GM10847 (cell line): ENCODE measurements around the gene IL36B.

ENCODE experiments used
- POLR2A ChIP-seq: IDR thresholded peaks from 2 replicates; pipeline ENCODE4 v1.6.1; 2011; ENCODE audit not compliant: insufficient read length; ENCODE audit errors: extremely low read depth

Gene IL36B

GRCh38 chr2:113077921-113078320, 25.3 kb upstream of the IL36B start:
- no peak for TF ChIP-seq POLR2A

- TF ChIP-seq POLR2A: no peak
These were observed 24.4 kb upstream of the IL36B start for GRCh38 chr2:113076954-113077669.

DNA sequence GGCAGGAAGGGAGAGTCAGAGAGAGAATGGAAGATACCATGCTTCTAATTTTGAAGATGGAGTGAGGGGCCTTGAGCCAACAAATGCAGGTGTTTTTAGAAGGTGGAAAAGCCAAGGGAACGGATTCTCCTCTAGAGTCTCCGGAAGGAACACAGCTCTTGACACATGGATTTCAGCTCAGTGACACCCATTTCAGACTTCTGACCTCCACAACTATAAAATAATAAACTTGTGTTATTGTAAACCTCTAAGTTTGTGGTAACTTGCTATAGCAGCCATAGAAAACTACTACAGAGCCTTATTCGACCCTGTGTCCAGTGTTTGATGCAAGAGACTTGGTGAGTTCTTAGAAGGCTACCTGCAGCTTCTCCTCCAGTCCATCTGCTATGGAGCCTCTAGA, 22.9 kb upstream of the IL36B start:
- no peak for TF ChIP-seq POLR2A

GRCh38 chr2:113075030-113075429, 22.4 kb upstream of the IL36B start:
- TF ChIP-seq POLR2A: no peak

GRCh38 chr2:113073325-113073834, 20.7 kb upstream of the IL36B start:
- no peak for TF ChIP-seq POLR2A

DNA sequence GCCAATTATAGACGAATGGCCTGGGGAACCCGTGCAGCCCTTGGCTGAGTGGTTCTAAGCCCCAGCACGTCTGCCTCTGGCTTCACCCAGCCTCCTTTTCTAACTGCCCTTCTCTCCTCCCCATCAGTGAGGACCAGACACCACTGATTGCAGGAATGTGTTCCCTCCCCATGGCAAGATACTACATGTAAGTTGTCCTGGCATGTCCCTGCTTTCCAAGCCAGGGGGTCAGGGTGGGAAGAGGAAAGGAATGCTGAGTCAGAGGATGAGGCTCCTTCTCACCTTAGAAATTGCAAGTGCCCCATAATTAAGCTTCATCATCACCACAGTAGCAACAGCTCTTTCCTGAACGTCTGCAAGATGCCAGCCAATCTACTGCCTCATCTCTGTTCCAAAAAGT, 19.9 kb upstream of the IL36B start:
- TF ChIP-seq POLR2A: no peak

- TF ChIP-seq POLR2A: no peak
These were observed 17.9 kb upstream of the IL36B start for GRCh38 chr2:113070606-113070975.

GRCh38 chr2:113069676-113070605, 17.3 kb upstream of the IL36B start:
- TF ChIP-seq POLR2A: no peak

GRCh38 chr2:113068706-113069485, 16.2 kb upstream of the IL36B start:
- no peak for TF ChIP-seq POLR2A

DNA sequence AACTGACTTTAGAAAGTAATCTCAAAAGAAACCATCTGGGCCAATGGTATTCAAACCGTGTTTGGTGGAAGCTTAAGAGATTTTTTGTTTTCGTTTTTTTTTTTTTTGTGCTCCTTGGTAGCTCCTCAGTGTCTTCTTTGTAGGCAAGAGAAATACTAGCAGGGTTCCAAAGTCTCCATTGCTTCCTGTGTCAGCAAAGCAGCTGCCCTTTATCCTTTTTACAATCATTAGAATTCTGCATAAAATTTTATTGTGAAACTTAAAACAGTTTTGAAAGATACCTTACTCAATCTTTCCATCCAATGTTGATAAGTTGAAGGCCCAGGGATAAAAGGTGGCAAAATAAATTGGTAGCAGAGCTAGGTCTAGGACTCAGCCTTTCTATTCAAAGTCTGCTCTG, 15.6 kb upstream of the IL36B start:
- TF ChIP-seq POLR2A: no peak

DNA sequence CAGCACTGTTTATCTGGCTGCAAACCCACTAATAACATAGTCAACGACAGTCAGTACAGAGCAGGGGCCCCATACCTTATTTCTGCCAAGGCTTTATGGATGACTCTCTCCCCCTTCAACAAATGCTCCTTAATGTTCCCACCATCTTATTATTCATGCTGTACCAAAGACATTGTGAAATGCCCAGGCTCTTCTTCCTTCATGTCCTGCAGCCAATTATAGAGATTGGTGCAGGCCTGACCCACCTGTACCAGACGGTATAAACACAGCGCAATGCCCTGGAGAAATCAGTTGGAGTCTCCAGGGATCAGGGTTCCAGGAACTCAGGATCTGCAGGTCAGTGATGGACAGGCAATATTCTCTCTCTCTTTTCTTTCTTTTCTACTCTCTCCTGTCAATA, 15.0 kb upstream of the IL36B start, which contains the start of gene IL1F10:
TSS of gene IL1F10 (plus strand) at position 290 of the 400 bp plus-strand sequence. CDS start 4,769 bp downstream, outside the sequence.
- no peak for TF ChIP-seq POLR2A

GRCh38 chr2:113064898-113065297, 12.2 kb upstream of the IL36B start:
- TF ChIP-seq POLR2A: no peak

DNA sequence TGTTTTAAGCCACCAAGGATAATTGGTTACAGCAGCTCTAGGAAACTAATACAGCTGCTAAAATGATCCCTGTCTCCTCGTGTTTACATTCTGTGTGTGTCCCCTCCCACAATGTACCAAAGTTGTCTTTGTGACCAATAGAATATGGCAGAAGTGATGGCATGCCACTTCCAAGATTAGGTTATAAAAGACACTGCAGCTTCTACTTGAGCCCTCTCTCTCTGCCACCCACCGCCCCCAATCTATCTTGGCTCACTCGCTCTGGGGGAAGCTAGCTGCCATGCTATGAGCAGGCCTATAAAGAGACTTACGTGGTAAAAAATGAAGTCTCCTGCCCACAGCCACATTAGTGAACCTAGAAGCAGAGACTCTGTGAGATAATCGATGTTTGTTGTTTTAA, 11.6 kb upstream of the IL36B start:
- TF ChIP-seq POLR2A: no peak

DNA sequence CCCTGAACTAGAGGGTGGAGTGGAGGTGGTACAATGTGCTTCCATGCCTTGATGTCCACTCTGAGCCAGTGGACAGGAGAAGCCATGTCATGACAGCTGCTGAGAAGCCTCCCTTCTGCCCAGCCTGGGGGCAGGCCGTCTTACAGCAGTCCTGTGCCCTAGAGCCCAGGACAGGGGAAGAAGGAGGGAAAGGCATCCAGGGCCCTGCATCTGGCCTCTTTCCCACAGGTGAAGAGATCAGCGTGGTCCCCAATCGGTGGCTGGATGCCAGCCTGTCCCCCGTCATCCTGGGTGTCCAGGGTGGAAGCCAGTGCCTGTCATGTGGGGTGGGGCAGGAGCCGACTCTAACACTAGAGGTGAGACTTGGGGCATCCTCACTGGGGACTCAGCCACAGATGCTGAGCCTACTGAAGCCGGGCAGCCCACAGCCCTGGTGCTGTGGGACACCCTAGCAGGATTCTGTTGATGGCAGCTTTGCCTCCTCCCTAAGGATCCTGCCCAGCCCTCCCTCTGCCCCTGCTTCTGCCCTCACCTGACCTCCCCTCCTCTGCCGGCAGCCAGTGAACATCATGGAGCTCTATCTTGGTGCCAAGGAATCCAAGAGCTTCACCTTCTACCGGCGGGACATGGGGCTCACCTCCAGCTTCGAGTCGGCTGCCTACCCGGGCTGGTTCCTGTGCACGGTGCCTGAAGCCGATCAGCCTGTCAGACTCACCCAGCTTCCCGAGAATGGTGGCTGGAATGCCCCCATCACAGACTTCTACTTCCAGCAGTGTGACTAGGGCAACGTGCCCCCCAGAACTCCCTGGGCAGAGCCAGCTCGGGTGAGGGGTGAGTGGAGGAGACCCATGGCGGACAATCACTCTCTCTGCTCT, 9.5 kb upstream of the IL36B start:
- no peak for TF ChIP-seq POLR2A
